ENCODE measurements around the gene TBCA.
"Not testable (repeated sequence)": the region's sequence is repeated elsewhere in the genome, so short reads cannot be mapped to it uniquely, and the experiment has no call there.

The TBCA gene

GRCh38 chr5:77772729-77773128 is 3.4 kb downstream of the TBCA start:
- no peak for DNase-seq

DNA sequence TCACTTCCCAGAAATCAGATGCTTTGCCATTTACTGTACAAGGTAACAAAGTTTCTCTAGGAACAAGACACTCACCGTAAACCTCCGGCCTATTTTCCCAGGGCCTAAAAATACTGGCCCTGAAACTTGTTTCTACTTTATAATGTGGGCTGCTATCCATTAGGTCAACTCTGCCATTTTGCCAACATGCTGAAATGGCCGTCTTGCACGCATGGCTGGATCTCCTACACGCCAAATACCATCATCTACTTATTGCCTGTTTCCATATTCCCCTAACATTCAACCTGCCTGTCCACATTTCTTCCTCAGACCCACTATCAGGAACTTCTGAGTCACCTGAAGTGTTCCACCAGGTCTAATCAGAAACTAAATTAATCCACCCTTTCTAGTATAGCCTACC is 4.7 kb downstream of the TBCA start:
- no peak for DNase-seq

DNA sequence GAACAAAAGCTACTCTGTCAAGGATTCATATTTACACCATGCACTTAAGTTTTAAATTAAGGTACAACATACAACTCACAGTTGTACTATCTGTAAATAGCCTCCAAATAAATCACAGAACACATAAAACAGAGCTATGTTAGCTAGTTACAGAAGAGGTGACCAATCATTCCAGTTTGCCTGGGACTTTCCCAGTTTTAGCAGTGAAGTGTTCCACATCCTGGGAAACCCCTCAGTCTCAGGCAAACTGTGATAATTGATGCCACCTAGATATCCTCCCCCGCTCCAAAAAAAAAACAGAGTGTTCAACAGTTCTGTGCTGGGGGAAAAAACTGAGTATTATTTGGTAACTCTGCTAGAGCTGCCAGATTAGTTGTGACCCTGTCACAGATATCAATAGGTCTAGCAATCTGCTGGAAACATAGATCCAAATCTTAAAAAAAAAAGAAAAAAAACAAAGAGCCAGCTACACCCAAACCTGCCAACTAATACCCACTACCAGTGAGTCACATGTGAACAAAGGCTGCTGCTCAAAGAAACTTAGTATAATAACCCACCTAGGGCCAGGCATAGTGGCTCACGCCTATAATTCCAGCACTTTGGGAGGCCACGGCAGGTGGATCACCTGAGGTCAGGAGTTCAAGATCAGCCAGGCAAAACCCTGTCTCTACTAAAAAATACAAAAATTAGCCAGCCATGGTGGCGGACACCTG is 5.7 kb downstream of the TBCA start:
- no peak for DNase-seq

DNA sequence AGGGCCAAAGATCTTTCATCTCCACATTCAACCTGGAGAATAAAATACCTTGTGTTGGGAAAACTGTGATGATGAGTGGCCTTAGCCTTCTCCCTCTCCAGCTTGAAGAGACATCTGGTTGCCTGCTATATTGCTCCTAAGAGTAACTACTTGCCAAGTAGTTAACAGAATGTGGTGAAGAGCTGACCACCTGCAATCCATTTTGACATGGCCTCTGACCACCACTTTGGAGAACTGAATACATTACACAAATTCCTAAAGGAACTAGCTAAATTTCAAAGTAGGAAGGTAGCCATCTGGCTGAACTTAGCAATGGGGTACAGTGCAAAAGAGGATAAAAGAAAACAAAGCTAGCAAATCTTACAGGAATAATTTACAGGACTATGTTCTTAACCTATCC is 7.2 kb downstream of the TBCA start:
- no peak for DNase-seq

- no peak for DNase-seq
These were observed 8.8 kb downstream of the TBCA start for GRCh38 chr5:77767301-77767700.

DNA sequence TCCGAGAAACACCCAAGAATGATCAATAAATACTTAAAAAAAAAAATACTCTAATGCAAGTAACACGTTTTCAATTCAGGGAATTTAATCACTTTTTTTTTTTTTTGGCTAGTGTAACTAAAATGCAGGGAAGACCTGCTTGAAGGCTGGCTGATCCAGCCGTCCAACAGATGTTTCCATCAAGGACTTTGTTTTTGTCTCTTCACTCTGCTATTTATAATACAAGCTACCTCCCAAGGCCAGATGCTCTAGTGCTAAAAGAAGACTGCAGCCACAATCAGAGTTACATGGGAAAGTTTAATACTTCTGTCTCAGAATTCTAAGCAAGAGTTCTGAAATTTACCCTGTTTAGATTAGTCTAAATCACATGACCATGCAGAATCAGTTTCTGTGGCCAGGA is 14.5 kb downstream of the TBCA start:
- DNase-seq: no peak

GRCh38 chr5:77758141-77758938 is 17.8 kb downstream of the TBCA start:
- no peak for DNase-seq

DNA sequence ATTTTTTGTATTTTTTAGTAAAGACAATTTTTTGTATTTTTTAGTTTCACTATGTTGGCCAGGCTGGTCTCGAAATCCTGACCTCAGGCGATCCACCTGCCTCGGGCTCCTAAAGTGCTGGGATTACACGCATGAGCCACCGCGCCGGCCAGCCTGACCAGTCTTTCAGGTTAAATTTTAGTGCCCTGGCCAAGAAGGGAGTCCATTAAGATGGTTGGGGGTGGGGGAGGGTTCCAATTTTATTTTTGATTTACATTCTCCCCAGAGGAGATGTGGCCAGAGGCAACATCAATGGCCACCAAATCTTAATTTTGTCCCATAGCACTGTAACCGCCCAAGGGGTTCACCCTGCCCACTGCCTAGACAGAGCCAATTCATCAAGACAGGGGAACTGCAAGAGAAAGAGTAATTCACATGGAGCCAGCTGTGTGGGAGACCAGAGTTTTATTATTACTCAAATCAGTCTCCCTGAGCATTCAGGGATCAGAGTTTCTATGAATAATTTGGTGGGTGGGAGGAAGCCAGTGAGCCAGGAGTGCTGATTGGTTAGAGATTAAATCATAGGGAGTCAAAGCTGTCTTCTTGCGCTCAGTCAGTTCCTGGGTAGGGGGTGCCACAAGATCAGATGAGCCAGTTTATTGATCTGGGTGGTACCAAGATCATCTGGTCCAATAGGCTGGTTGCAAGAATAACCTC is 24.7 kb downstream of the TBCA start:
- no peak for DNase-seq

GRCh38 chr5:77750928-77751327 is 25.2 kb downstream of the TBCA start:
- not testable (repeated sequence) for DNase-seq

- no peak for DNase-seq
These were observed 28.0 kb downstream of the TBCA start for GRCh38 chr5:77748160-77748559.

DNA sequence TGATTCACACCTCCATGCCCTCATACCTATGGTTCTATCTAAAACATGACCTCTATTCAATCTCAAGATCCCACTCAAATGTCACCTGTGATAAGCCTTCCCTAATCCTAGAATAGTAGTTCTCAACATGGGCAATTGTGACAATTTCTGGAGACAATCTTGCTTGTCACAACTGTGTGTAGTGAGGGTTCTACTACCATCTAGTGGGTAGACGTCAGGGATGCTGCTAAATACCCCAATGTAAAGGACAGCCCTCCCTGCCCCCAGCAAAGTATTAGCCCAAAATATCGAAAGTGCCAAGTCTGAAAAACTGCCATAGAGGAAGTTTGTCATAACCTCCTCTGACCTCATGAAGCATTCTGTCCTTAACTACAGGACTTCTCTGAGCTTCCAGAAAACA is 32.0 kb downstream of the TBCA start:
- no peak for DNase-seq

DNA sequence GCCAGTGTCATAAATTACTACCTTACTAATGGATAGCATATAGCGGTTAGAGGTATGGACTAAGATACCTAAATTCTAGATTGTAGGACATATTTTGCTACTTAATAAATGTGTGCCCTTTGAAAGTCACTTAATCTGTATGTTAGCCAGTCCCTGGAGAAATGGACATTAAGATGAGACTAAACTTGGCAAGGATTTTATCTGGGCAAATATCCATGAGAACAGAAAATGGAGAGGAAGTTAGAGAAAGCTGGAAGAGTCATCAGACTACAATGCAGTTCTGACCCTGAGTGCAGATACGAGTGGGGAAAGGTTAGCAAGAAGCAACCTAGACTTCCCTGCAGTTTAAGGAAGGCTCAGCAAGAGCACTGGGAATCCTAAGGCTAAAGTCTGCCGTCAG is 33.0 kb downstream of the TBCA start:
- no peak for DNase-seq

DNA sequence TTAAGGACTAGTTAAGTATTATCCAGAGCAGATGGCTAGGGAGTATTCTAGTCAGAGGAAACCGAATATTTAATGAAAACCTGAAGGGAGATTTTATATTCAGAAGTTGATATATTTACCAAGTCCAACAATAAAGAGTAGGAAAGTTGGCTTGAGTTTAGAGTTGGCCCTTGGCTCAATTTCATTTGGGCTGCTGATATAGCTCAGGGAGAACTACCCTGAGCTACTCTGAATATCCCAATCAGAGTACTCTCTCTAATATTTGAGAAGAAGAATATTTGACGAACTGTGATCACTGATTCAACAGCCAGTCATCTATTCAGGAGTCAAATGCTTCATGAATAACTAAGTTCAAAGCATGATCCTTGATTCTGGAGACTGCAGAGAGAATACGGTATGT is 34.5 kb downstream of the TBCA start:
- DNase-seq: no peak

GRCh38 chr5:77734885-77735284 is 41.3 kb downstream of the TBCA start:
- no peak for DNase-seq

GRCh38 chr5:77733130-77733529 is 43.0 kb downstream of the TBCA start:
- DNase-seq: no peak

DNA sequence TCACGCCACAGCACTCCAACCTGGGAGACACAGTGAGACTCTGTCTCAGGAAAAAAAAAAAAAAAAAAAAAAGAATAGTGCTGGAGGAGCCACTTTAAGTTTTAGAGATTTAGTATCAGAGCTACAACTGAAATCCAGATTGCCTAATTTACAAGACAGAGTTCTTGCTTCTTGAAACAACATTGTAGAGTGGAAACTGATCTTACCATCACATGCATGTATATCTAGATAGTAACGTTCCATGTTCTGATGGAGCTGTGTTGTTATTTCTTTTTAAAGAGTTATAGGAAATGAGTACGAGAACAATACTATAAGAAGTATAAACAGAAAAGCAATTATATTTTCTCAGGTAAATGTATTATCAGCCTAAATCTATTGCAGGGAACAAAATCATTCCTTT is 48.9 kb downstream of the TBCA start:
- no peak for DNase-seq

- no peak for DNase-seq
These were observed 50.5 kb downstream of the TBCA start for GRCh38 chr5:77725616-77726015.

DNA sequence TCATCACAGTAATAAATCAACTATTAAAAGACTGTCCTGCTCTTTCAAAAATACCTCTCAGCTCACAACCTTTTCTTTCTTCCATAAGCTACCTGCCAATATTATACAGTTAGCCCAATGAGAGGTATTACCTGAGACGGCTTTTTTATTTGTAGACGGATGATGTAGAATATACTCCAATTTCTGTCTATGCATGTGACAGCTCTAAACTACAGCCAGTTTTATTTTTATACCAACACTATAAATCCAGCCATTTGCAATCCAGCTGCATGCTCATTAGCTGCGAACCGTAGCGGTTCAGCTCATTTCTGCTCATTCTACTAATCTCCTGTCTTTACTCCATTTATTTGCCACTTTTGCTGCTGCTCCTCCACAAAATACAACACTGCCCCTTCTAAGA is 51.2 kb downstream of the TBCA start:
- no peak for DNase-seq

DNA sequence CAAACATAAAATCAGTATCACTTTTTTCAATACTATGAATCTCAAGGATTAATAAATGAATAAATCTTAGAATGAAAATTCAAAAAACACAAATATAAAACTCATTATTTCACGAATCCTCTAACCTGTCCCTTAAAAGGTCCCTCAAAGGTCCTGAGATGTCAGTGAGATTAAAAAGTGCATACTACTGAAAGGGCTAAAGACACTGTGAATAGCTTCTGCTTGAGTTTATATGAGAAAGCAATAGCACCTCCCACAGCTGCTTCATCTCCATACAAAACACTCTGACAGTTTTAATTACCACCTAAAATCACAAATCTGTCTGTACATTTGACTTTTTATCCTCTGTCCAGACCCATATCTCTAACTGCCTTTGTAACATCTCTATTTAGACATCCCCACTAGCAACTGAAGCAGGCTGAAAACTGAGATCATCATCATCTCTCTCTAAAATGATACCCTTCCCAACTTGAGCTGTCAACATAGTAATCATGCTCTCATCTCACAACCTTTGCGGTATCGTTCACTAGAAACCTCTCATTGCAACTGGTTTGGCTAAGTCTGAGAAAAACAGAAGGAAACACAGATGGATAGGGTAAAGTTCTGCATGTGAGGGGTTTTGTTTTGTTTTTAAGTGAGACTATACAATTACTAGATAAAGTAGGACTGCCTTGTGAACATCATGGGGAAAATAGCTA is 56.3 kb downstream of the TBCA start:
- DNase-seq: no peak

GRCh38 chr5:77718934-77719610 is 57.1 kb downstream of the TBCA start:
- DNase-seq: no peak

DNA sequence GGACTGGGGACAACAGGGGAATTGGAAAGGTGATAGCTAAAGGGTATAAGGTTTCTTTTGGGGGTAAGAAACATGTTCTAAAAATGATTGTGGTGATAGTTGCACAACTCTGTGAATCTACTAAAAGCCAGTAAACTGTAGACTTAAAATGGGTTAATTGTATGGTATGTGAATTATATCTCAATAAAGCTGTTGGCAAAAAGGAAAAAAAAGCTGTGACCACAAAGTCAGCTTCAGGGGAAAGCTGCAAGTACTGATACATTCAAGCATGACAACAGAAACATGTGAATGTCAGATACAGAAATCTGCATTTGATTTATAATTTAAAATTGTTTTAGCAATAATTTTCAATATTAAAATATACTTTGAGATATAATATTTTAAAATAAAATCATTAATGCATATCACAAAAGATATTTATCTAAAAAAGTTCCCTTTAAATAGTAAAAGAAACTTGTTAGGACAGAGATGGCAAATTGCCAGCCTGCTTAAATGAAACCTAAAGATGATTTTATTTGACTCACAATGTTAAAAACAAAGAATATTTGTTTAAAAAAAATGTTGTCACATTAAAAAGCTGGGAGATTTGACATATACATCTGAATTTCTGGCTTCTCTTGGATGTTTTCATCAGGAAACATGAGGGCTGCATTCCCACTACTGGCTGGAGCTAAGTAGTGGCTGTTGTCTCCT is 66.0 kb downstream of the TBCA start:
- no peak for DNase-seq

DNA sequence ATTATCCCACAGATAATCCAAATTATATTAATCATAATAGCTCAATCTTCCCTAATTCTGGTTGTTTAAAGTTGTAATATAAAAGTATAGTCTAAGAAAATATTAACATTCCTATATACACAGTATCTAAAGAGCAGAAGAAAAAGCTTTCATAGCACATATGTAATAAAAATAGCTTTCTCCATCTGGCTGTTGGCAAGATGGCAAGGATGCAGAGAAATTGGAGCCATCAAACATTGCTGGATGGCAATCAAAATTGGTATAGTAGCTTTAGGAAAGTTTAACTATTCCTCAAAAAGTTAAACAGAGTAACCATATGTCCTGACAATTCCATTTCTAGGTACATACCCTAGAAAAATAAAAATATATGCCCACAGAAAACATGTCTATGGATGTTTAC is 66.8 kb downstream of the TBCA start:
- DNase-seq: no peak

All from stimulated activated CD4-positive, alpha-beta T cell treated with anti-CD3 and anti-CD28 coated beads, Interleukin-4, amount 100 ng/mL, for 4 hours (primary cell).